B cell (primary cell): ENCODE results near the gene KCNJ18.
"Not testable (repeated sequence)": the region's sequence is repeated elsewhere in the genome, so short reads cannot be mapped to it uniquely, and the experiment has no call there.

Source experiments
- CTCF ChIP-seq: fragments of 200-600 bp; IDR thresholded peaks from one replicate; pipeline ENCODE4 v1.8.0; 2022; ENCODE audit warnings: antibody characterized with exemption, mild to moderate bottlenecking
- EZH2 ChIP-seq: IDR thresholded peaks from 2 replicates; pipeline ENCODE4 v1.6.1; 2012; ENCODE audit warnings: borderline replicate concordance, low read depth, mild to moderate bottlenecking, moderate library complexity, low read length; ENCODE audit not compliant: insufficient read depth, poor library complexity, severe bottlenecking

- TF ChIP-seq CTCF, EZH2: not testable (repeated sequence)
These were observed 53.2 kb downstream of the KCNJ18 start for GRCh38 chr17:21745385-21746054.
